T-helper 2 cell treated with Interferon-gamma antibody and Interleukin-4, amounts not matched to agents 5 μg/mL and 100 μg/mL, for 36 hours (primary cell): Measurements from ENCODE around the gene TMEM176B.

ENCODE experiments used
- DNase-seq: peaks from one replicate; pipeline ENCODE4 v3.0.0; 2021; ENCODE audit warnings: low spot score
- H3K27ac Mint-ChIP-seq: one replicate; pipeline ENCODE4 v1.8.0; 2021; ENCODE audit warnings: mild to moderate bottlenecking, mixed read lengths
- H3K27me3 Mint-ChIP-seq: one replicate; pipeline ENCODE4 v1.8.0; 2021; ENCODE audit warnings: low read depth, mixed read lengths
- H3K36me3 Mint-ChIP-seq: one replicate; pipeline ENCODE4 v1.8.0; 2021; ENCODE audit warnings: low read depth, mixed read lengths
- H3K4me1 Mint-ChIP-seq: one replicate; pipeline ENCODE4 v1.8.0; 2021; ENCODE audit warnings: low read depth, mixed read lengths
- H3K4me3 Mint-ChIP-seq: one replicate; pipeline ENCODE4 v1.8.0; 2022; ENCODE audit warnings: mild to moderate bottlenecking, moderate library complexity, mixed read lengths
- H3K9me3 Mint-ChIP-seq: one replicate; pipeline ENCODE4 v1.8.0; 2021; ENCODE audit warnings: mixed read lengths

The TMEM176B gene

GRCh38 chr7:150766334-150766709 is 33.8 kb downstream of the TMEM176B start:
- no peak for DNase-seq
- Mint-ChIP-seq H3K4me1 (peaks cover 2% of the 10 kb centered on the region), H3K27ac (no peak overlapping the region), H3K36me3 (peaks cover 3% of the 10 kb centered on the region), H3K27me3 (peaks cover 8% of the 10 kb centered on the region), H3K9me3 (peaks cover 3% of the 10 kb centered on the region), H3K4me3 (no peak overlapping the region)

GRCh38 chr7:150759479-150759878 is 40.7 kb downstream of the TMEM176B start:
- peaks cover 7% of the 10 kb centered on the region for H3K36me3 Mint-ChIP-seq
- H3K27ac Mint-ChIP-seq: no peak overlapping the region
- H3K9me3 Mint-ChIP-seq: peaks cover 5% of the 10 kb centered on the region
- no peak for DNase-seq
- no peak overlapping the region for H3K4me3 Mint-ChIP-seq
- peaks cover 26% of the 10 kb centered on the region for H3K4me1 Mint-ChIP-seq
- peaks cover 10% of the 10 kb centered on the region for H3K27me3 Mint-ChIP-seq

DNA sequence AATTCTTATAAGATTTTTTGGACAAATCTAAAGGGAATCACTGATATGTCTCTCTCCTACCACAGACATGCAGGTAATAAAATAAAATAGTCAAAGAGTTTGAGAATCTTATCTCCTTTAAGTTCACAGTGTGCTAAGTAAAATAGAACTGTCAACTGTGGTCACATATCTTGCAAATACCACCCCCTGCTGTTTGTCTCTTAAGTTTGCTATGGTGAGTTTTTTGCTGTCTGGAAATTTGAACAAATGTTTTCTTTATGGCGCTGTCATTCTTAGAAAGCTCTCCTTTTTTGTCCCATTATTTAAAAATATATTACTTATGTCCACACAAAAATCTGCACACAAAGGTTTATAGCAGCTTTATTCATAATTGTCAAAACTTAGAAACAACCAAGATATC is 43.3 kb downstream of the TMEM176B start:
- Mint-ChIP-seq H3K27ac (peak overlapping the region; percentile 92), H3K36me3 (peaks cover 7% of the 10 kb centered on the region), H3K4me1 (peaks cover 43% of the 10 kb centered on the region), H3K4me3 (peak overlapping the region; percentile 79), H3K9me3 (peaks cover 8% of the 10 kb centered on the region), H3K27me3 (peaks cover 10% of the 10 kb centered on the region)
- no peak for DNase-seq

DNA sequence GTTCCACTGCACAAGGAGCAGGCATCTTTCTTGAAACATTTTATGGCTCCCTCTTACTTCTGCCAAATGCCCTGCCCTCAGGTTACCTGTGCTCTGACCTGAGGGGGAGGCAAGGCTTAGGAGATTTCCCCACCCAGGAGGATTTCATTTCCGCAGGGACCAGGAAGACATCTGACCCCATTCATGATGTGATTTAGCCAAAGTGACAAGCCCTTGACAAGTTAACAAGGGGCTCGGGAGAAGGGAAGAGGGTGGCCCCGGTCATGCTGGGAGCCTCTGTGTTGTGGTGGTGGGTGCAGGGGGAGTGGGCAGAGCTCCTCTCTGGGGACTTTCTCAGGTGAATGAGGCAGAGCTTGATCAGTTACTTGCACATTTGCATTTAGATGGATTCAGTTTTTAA is 44.0 kb downstream of the TMEM176B start:
- Mint-ChIP-seq H3K9me3 (peaks cover 3% of the 10 kb centered on the region), H3K27me3 (peaks cover 3% of the 10 kb centered on the region), H3K4me1 (peaks cover 43% of the 10 kb centered on the region), H3K4me3 (peak overlapping the region; percentile 79), H3K36me3 (peaks cover 3% of the 10 kb centered on the region), H3K27ac (peak overlapping the region; percentile 92)
- no peak for DNase-seq

DNA sequence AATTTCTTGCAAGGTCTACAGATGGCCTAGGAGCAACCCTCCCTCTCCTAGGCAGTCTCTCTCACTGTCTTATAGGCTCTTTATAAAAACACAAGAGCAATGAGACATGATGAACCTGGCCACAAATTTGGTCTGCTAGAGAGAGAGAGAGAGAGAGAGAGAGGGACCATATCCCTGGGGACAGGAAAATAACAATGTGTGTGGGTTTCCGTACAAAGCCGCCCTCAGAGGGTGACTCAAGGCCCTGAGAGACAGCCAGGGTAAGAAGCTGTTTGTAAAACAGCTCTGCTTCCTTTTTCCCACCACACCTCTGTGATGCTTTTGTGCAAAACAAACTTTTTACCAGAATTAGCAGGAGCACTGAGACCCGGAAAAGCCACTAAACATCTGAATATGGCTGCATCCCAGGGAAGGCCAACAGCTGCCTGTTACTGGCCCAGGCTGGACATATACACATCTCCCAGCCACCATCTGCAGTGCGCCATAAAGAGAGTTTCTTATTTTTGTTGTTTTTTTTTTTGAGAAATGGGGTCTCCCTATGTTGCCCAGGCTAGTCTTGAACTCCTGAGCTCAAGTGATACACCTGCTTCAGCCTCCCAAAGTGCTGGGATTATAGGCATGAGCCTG is 44.6 kb downstream of the TMEM176B start:
- peaks cover 43% of the 10 kb centered on the region for H3K4me1 Mint-ChIP-seq
- H3K4me3 Mint-ChIP-seq: peak overlapping the region; percentile 79
- H3K27ac Mint-ChIP-seq: peak overlapping the region; percentile 92
- peak; percentile 76 for DNase-seq
- H3K27me3 Mint-ChIP-seq: peaks cover 2% of the 10 kb centered on the region
- peaks cover 3% of the 10 kb centered on the region for H3K9me3 Mint-ChIP-seq
- H3K36me3 Mint-ChIP-seq: peaks cover 3% of the 10 kb centered on the region

- Mint-ChIP-seq H3K9me3 (peaks cover 3% of the 10 kb centered on the region), H3K36me3 (peaks cover 3% of the 10 kb centered on the region), H3K4me1 (peaks cover 43% of the 10 kb centered on the region), H3K27me3 (peaks cover 2% of the 10 kb centered on the region), H3K27ac (peak overlapping the region; percentile 92), H3K4me3 (peak overlapping the region; percentile 79)
- no peak for DNase-seq
Observed at GRCh38 chr7:150754951-150755350, 45.2 kb downstream of the TMEM176B start.

DNA sequence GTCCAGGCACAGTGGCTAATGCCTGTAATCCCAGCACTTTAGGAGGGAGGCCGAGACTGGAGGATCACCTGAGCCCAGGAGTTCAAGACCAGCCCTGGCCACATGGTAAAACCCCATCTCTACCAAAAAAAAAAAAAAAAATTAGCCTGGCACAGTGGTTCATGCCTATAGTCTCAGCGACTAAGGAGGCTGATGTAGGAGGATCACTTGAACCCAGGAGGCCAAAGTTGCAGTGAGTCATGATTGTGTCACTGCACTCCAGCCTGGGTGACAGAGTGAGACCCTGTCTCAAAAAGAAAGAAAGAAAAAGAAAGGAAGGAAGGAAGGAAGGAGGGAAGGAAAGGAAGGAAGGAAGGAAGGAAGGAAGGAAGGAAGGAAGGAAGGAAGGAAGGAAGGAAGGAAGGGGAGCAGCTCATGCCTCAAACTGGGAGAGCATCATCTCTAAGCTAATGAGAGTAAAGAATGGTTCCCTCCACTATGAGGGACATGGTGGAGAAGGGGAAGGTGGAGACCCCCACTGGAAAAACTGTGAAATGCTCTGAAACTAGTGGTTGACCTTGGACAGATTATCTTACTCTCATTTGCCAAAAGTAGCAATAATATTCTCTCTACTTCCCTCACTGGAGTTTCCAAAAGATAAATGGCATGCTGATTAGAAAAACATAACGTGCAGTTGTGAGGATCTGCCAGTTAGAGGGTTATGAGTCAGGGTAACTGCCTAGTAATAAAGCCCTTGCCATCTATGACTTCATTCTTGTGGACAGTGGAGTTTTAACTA is 46.1 kb downstream of the TMEM176B start:
- Mint-ChIP-seq H3K36me3 (peaks cover 3% of the 10 kb centered on the region), H3K4me3 (peak overlapping the region; percentile 49), H3K4me1 (peaks cover 45% of the 10 kb centered on the region), H3K9me3 (peaks cover 3% of the 10 kb centered on the region), H3K27ac (peak overlapping the region; percentile 86), H3K27me3 (peaks cover 2% of the 10 kb centered on the region)
- no peak for DNase-seq

GRCh38 chr7:150753239-150753638 is 46.9 kb downstream of the TMEM176B start:
- Mint-ChIP-seq H3K4me3 (no peak overlapping the region), H3K4me1 (peaks cover 50% of the 10 kb centered on the region), H3K27ac (no peak overlapping the region)

GRCh38 chr7:150751702-150752101 is 48.5 kb downstream of the TMEM176B start:
- peaks cover 51% of the 10 kb centered on the region for H3K4me1 Mint-ChIP-seq
- peaks cover 3% of the 10 kb centered on the region for H3K9me3 Mint-ChIP-seq
- no peak for DNase-seq
- H3K27ac Mint-ChIP-seq: no peak overlapping the region
- peaks cover 7% of the 10 kb centered on the region for H3K36me3 Mint-ChIP-seq
- no peak overlapping the region for H3K4me3 Mint-ChIP-seq
- H3K27me3 Mint-ChIP-seq: peaks cover 2% of the 10 kb centered on the region

More at GRCh38 chr7:150753239-150753638, 46.9 kb downstream of the TMEM176B start:
- no peak for DNase-seq
- Mint-ChIP-seq H3K9me3 (peaks cover 3% of the 10 kb centered on the region), H3K27me3 (peaks cover 2% of the 10 kb centered on the region), H3K36me3 (peaks cover 3% of the 10 kb centered on the region)

GRCh38 chr7:150748376-150748775 is 51.8 kb downstream of the TMEM176B start:
- Mint-ChIP-seq H3K4me3 (no peak overlapping the region), H3K27ac (peak overlapping the region; percentile 1), H3K27me3 (no peaks in the 10 kb centered on the region), H3K36me3 (peaks cover 33% of the 10 kb centered on the region), H3K4me1 (peaks cover 48% of the 10 kb centered on the region), H3K9me3 (no peaks in the 10 kb centered on the region)
- no peak for DNase-seq

DNA sequence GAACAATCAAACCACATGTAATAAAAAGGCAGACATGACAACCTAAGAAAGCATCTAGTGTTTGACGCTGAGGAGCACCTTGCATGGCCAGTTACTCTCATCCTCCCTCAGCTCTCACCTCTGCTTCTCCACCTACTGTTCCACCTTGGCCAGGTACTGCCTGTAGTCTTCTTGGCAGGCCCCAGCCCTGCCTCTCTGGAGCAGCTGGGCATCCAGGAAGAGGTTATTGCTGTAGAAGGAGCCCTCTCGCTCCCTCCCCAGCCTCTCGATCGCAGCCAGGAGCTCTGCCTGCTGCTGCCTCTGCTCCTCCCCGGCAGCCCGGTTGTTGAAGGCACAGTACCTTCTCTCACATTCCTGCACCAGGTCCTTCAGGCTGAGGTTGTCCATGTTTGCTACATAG is 53.2 kb downstream of the TMEM176B start:
- no peak for DNase-seq
- H3K4me1 Mint-ChIP-seq: peaks cover 53% of the 10 kb centered on the region
- H3K4me3 Mint-ChIP-seq: no peak overlapping the region
- peaks cover 48% of the 10 kb centered on the region for H3K36me3 Mint-ChIP-seq
- H3K27ac Mint-ChIP-seq: peak overlapping the region; percentile 33
- no peaks in the 10 kb centered on the region for H3K9me3 Mint-ChIP-seq
- H3K27me3 Mint-ChIP-seq: no peaks in the 10 kb centered on the region

DNA sequence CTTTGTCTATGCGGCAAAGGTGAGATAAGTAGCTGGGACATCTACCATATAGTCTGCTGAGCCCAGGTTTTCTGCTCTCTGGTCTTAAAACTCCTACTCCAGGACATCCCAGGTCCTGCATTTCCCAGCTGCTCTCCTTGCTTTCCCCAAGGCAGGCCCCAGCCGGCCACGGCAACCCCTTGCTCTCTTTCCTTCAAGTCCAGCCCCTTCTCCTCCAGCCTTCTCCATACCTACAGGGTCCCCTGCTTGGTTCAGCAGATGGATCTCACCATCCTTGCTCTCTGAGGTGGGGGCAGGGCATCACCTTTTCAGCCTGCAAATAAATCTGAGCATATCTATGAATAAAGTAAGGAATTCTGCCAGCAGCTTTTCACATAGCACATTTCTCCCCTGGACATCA is 54.3 kb downstream of the TMEM176B start:
- Mint-ChIP-seq H3K4me3 (peak overlapping the region; percentile 77), H3K27me3 (no peaks in the 10 kb centered on the region), H3K4me1 (peaks cover 64% of the 10 kb centered on the region), H3K36me3 (peaks cover 58% of the 10 kb centered on the region), H3K9me3 (no peaks in the 10 kb centered on the region), H3K27ac (peak overlapping the region; percentile 22)
- no peak for DNase-seq

DNA sequence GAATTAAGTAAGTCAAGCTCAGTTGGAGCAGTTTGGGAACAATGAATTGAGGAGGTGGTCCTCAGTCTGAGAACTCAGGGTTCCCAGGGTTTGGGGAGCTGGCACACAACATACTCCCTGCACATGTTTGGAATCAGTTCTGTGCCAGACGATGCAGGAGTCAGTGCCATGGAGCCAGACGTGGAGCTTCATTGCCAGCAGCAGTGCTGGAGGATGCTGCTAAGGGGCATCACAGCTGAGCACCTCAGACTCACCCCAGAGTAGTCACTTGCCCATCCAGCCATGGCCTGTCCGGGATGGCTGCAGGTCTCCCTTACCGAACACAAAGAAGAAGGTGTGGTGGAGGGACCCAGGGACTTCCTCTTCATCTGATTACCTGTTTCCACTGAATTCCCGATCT is 55.1 kb downstream of the TMEM176B start:
- Mint-ChIP-seq H3K27me3 (no peaks in the 10 kb centered on the region), H3K36me3 (peaks cover 66% of the 10 kb centered on the region), H3K9me3 (no peaks in the 10 kb centered on the region), H3K4me1 (peaks cover 72% of the 10 kb centered on the region), H3K4me3 (peak overlapping the region; percentile 94), H3K27ac (peak overlapping the region; percentile 78)
- DNase-seq: no peak

DNA sequence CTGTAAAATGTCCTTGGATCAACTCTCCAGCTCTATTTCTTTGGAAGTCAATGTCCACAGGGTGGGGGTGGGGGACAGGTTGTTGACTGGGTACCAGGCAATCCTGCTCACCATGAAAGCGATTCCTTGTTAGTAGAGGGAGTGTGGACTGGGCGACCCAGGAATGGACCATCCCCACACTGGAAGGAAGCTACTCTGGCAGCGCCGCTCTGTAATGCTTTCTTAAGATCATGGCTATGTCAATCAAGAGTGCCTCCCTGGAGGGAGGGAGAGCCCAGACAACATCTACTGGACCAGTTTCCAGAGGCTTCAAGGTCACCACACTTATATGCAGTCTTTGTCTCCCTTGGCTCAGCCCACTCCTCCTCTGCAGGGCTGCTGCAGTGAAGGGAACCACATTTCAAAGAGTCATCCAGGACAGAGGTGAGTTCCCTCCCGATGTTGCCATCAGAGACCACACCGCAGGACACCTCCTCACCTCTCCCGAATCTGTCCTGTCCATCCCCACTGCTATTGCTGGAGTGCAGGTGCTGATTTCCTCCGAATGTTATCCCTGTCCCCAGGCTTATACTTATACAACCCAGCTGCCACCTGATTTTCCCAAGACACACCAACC is 56.0 kb downstream of the TMEM176B start:
- Mint-ChIP-seq H3K27me3 (no peaks in the 10 kb centered on the region), H3K9me3 (peaks cover 4% of the 10 kb centered on the region), H3K27ac (peak overlapping the region; percentile 78), H3K4me3 (peak overlapping the region; percentile 94), H3K36me3 (peaks cover 74% of the 10 kb centered on the region), H3K4me1 (peaks cover 74% of the 10 kb centered on the region)
- DNase-seq: no peak
